ENCODE measurements around the gene THSD7B. TPM values are rescaled to one million over a fixed set of nuclear protein-coding genes. Genes with fewer than 3 reads are reported as not detected.

Gene THSD7B
- total and polyA plus RNA-seq, 2 of the 8 experiments (the other 6 are each of a cell fraction or from before 2014, with no cell fraction given) = 0.60 to 2.9 TPM

DNA sequence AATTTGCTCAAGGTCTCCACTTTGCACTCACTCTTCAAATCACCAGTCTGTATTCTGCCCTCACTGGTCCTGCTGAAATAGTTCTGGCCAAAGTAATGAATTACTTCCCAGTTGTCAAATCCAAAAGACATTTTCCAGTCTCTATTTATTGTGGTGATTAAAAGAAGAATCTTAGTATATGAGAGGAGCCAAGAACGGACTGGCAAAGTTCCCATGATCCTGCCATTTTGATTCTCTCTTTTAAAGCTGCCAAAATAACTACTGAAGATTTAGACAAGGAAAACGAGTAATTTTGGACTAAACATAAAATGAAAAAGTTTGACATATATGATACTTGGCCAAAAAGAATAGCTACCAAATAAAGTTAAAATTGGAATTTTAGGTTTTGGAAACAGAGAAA is 12.0 kb downstream of the THSD7B start (continued):
- no peak for TF ChIP-seq BACH1 (IDR thresholded peaks at IDR 0.05; ENCODE audit: low read length)
- no peak for TF ChIP-seq KDM1A (IDR thresholded peaks at IDR 0.05; ENCODE audit: borderline replicate concordance, low read length)
- no peak for TF ChIP-seq TAF7 (optimal IDR thresholded peaks at IDR 0.05; ENCODE audit: borderline replicate concordance, low read depth, low read length)
- TF ChIP-seq POU5F1 (IDR thresholded peaks at IDR 0.05; ENCODE audit: low read depth, low read length) = no peak
